Bronchial epithelial cell (primary cell): ENCODE data around the gene ASCC1. TPM values are rescaled to one million over a fixed set of nuclear protein-coding genes. Genes with fewer than 3 reads are reported as not detected.
A peak's percentile ranks its signal among the peaks of the same experiment; 100 is the strongest.

Experiments used
- DNase-seq: peaks from one replicate; pipeline ENCODE4 v3.0.0-alpha.2; 2010; ENCODE audit warnings: low read depth
- FAIRE-seq: peaks from 2 replicates; lab custom pipeline; 2011; peaks lifted over from hg19 to GRCh38; lab: Jason Lieb, UNC
- H3K27me3 ChIP-seq: 2 replicates; pipeline ENCODE4 v1.5.1; 2011; ENCODE audit warnings: low read length; ENCODE audit not compliant: control insufficient read depth, insufficient read depth
- H3K36me3 ChIP-seq: 2 replicates; pipeline ENCODE4 v1.5.1; 2011; ENCODE audit warnings: low read length; ENCODE audit not compliant: control insufficient read depth, insufficient read depth
- H3K4me3 ChIP-seq: 2 replicates; pipeline ENCODE4 v1.5.1; 2011; ENCODE audit warnings: mild to moderate bottlenecking, low read depth, low read length, control low read depth
- CTCF ChIP-seq: IDR thresholded peaks from 2 replicates; pipeline ENCODE4 v1.5.1; 2011; ENCODE audit warnings: mild to moderate bottlenecking, moderate library complexity, low read length, control low read depth, inconsistent platforms; ENCODE audit not compliant: insufficient read depth, severe bottlenecking
- total RNA-seq: library from RNA; depleted of rRNA; stranded (reverse); fragments of >200 nt; gene quantifications from 2 replicates; pipeline ENCODE4 v1.2.1, GENCODE V29; 2014

The ASCC1 gene
- total RNA-seq, 1 donor from 2014 or later = 22.4 TPM

DNA sequence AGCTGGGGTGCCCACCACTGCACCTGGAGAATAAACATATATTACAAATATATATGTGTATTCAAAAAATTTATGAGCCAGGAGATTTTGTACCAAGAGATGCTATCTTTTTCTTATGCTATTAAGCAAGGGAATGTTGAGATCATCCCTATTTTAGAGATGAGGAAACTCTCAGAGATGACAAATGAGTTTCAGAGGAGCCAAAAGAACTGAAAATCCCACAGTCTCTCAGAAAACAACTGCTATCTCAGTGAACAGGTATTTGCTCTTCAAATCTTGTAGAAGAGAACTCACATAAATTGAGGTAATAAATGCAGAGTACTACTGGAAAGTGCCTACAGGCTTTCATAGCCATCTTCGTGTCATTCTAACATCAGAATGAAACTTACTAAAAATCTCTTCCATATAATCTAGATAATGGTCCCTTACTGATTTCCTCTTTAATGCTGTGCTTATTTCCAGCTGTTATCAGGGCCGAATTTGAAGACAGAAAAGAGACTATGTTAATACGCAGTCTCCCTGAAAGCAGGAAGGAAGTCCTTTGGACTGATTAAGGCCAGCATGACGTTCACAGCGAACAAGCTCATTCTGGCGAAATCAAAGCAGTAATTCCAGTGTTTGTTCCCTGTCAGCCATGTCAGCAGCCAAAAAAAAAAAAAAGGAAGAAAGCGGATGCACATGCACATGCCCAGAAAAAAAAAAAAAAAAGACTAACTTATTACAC, 29.7 kb downstream of the ASCC1 start:
- no peak overlapping the region for H3K4me3 ChIP-seq
- H3K36me3 ChIP-seq = peaks cover 3% of the 10 kb centered on the region
- TF ChIP-seq CTCF = no peak
- H3K27me3 ChIP-seq = no peaks in the 10 kb centered on the region
- FAIRE-seq (no peak), DNase-seq (no peak)

- DNase-seq = no peak
- peaks cover 3% of the 10 kb centered on the region for H3K36me3 ChIP-seq
- TF ChIP-seq CTCF = no peak
- H3K27me3 ChIP-seq = no peaks in the 10 kb centered on the region
- FAIRE-seq = no peak
- H3K4me3 ChIP-seq = no peak overlapping the region
Measured at GRCh38 chr10:72184156-72184555, 31.9 kb downstream of the ASCC1 start.

DNA sequence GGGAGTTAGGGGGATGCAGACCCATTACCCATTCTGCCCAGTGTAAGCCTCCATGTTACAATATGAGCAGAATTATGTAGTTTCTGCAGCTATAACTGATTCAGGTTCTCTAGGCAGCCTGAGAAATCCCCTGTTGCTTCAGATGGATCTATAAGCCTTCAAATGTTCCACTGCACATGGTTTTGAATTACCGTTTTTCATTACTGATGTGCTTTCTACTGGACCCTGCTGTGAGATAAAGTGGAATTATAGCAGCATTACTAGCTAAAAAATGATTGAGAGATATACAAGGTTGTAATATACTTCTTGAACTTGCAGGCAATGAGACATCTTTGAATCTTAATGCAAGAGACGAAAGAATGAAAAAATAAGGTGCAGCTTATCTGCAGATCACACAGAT, 38.6 kb downstream of the ASCC1 start:
- no peak for DNase-seq
- no peak for TF ChIP-seq CTCF
- Histone ChIP-seq H3K27me3 (no peaks in the 10 kb centered on the region), H3K36me3 (peaks cover 2% of the 10 kb centered on the region), H3K4me3 (no peak overlapping the region)
- no peak for FAIRE-seq

DNA sequence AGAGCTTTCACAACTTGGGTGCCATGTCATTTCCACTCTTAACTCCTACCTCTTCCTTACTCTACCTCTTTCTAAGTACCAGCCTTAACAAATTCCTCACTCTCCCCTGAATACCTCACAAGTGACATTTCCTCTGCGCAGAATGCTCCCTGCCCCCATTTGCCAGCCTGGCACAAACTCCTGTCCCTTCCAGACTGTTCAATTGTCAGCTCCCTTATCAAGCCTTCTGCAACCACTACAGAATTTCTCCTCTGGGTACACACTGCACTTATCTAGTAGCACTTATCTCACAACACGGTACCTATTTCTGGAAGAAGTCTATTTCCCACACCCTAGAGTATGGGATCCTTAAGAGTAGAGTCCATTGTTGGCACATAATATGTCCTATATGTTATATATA, 39.4 kb downstream of the ASCC1 start:
- H3K4me3 ChIP-seq = no peak overlapping the region
- H3K36me3 ChIP-seq = no peaks in the 10 kb centered on the region
- no peaks in the 10 kb centered on the region for H3K27me3 ChIP-seq
- TF ChIP-seq CTCF = no peak
- FAIRE-seq (no peak), DNase-seq (no peak)

GRCh38 chr10:72175149-72175548, 40.9 kb downstream of the ASCC1 start:
- no peak for TF ChIP-seq CTCF
- DNase-seq (peak; percentile 50), FAIRE-seq (no peak)
- H3K36me3 ChIP-seq = no peaks in the 10 kb centered on the region
- no peak overlapping the region for H3K4me3 ChIP-seq
- no peaks in the 10 kb centered on the region for H3K27me3 ChIP-seq

DNA sequence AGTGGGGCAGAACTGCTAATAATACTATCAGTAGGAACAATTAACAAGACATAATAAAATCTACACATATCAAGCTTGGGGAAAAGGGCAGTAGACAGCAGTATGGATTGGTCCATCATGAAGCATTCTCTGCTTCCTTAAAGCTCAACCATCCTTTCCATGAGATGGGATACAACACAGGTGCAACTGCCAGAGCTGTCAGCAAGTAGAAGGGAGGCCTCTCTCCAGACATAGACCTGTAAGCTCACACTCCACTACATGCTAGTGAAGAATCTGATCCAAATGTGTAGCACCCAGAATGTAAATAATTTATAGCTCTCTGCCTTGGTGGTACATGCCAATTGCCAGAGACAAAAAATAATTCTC, 41.8 kb downstream of the ASCC1 start:
- no peak for TF ChIP-seq CTCF
- no peak for DNase-seq
- Histone ChIP-seq H3K36me3 (no peaks in the 10 kb centered on the region), H3K27me3 (no peaks in the 10 kb centered on the region), H3K4me3 (no peak overlapping the region)
- FAIRE-seq = no peak
